ENCODE results near the gene IER3.
A peak's percentile ranks its signal among the peaks of the same experiment; 100 is the strongest.
"Not testable (repeated sequence)": the region's sequence is repeated elsewhere in the genome, so short reads cannot be mapped to it uniquely, and the experiment has no call there.

IER3 gene

DNA sequence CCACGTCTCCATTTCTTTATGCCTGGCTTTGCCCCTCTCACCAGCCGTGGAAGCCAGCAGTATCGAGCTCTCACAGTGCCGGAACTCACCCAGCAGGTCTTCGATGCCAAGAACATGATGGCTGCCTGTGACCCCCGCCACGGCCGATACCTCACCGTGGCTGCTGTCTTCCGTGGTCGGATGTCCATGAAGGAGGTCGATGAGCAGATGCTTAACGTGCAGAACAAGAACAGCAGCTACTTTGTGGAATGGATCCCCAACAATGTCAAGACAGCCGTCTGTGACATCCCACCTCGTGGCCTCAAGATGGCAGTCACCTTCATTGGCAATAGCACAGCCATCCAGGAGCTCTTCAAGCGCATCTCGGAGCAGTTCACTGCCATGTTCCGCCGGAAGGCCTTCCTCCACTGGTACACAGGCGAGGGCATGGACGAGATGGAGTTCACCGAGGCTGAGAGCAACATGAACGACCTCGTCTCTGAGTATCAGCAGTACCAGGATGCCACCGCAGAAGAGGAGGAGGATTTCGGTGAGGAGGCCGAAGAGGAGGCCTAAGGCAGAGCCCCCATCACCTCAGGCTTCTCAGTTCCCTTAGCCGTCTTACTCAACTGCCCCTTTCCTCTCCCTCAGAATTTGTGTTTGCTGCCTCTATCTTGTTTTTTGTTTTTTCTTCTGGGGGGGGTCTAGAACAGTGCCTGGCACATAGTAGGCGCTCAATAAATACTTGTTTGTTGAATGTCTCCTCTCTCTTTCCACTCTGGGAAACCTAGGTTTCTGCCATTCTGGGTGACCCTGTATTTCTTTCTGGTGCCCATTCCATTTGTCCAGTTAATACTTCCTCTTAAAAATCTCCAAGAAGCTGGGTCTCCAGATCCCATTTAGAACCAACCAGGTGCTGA, 20.3 kb downstream of the IER3 start:
- DNase-seq (ENCODE audit: low read depth, low spot score): not testable (repeated sequence)

DNA sequence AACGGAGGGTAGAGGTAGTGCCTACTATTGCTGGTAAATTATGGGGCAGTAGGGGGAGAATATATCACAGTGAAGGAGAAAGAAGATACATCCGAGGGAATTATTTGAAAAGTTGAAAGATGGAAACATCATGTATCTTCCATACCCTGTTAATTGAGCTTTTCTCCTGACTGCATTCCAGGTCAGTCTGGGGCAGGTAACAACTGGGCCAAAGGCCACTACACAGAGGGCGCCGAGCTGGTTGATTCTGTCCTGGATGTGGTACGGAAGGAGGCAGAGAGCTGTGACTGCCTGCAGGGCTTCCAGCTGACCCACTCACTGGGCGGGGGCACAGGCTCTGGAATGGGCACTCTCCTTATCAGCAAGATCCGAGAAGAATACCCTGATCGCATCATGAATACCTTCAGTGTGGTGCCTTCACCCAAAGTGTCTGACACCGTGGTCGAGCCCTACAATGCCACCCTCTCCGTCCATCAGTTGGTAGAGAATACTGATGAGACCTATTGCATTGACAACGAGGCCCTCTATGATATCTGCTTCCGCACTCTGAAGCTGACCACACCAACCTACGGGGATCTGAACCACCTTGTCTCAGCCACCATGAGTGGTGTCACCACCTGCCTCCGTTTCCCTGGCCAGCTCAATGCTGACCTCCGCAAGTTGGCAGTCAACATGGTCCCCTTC, 21.0 kb downstream of the IER3 start:
- not testable (repeated sequence) for DNase-seq (ENCODE audit: low read depth, low spot score)

DNA sequence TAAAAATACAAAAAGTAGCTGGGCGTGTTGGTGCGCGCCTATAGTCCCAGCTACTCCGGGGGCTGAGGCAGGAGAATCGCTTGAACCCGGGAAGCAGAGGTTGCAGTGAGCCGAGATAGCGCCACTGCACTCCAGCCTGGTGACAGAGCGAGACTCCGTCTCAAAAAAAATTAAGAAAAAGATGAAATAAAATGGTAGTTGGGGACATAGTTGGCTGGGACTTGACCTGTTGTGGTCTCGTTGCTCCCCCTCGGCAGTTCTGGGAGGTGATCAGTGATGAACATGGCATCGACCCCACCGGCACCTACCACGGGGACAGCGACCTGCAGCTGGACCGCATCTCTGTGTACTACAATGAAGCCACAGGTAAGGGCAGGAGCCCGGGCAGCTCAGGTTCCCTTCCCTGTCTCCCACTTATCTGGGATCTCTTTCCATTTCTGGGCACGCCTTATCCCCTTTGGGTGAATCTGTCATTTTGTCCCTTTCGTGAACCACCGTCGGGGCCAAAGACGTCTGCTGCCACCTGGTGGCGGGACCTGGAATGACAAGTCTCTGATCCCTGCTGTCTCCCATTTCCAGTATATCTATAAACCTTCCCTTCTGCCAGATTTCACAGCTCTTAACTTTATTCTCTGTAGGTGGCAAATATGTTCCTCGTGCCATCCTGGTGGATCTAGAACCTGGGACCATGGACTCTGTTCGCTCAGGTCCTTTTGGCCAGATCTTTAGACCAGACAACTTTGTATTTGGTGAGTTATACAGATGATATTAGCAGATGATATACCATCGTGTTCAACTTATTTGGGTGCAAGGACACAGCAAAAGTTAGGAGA, 21.9 kb downstream of the IER3 start:
- no peak for DNase-seq (ENCODE audit: low read depth, low spot score)

DNA sequence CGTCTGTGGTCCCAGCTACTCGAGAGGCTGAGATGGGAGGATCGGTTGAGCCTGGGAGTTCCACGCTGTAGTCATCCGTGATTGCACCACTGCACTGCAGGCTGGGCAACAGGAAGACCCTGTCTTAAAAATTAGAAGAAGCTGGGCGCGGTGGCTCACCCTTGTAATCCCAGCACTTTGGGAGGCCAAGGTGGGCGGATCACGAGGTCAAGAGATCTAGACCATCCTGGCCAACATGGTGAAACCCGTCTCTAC, 22.4 kb downstream of the IER3 start:
- not testable (repeated sequence) for DNase-seq (ENCODE audit: low read depth, low spot score)

DNA sequence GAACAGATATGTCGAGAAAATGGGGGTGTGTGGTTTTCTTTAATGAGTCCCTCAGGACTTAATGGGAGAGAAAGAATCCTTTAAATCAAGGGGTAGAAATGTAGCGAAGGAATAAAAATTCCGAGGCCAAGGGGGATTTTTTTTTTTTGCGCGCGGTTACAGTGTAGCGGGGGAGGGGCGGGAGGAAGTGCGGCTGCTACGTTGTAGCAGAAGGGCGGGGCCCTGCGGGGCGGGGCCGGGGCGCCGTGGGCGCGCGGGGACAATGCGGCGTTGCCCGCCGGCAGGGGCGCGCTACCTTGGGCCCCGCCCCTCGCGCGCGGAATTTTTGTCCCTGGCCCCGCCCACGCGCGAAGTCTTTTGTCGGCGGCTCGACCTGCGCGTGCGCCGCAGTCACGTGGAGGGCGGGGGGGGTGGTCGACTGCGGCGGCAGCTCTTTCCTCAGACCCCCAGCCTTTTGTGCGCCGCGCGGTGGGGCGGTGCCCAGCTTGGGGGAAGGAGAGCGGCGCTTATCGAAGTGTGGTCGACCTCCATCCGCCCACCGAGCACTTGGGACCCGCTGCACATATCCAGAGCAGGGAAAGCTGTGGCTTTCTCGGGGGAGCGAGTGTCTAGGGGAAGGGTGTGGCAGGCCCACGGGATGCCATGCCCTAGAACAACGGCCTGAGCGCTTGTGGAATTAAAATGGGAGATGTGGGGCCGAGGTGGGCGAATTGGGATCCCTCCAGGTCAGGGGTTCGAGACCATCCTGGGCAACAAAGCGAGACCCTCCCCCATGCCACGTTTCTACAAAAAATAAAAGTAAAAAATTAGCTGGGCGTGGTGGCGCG, 22.9 kb downstream of the IER3 start:
- no peak for DNase-seq (ENCODE audit: low read depth, low spot score)

DNA sequence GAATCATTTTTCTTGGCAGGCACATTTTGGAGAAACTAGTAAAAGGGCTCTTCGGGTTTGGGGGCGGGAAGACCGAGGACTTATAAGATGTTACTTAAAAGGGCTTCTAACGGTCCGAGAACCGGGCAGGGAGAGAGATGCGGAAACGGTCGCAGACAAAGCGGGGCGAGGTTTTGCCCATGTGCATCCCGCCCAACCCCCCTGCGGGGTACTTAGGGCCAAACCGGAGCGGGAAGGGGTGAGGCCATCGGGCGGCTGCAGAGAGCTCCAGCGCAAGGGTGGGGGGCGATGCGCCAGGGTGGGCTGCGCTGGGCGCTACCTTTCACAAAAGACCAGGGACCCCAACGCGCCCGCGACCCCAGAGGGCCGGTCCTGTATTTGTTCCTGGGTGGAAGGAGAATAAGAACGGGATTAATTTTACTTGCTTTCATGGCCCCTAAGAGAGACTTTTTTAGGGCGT, 23.6 kb downstream of the IER3 start:
- no peak for DNase-seq (ENCODE audit: low read depth, low spot score)

DNA sequence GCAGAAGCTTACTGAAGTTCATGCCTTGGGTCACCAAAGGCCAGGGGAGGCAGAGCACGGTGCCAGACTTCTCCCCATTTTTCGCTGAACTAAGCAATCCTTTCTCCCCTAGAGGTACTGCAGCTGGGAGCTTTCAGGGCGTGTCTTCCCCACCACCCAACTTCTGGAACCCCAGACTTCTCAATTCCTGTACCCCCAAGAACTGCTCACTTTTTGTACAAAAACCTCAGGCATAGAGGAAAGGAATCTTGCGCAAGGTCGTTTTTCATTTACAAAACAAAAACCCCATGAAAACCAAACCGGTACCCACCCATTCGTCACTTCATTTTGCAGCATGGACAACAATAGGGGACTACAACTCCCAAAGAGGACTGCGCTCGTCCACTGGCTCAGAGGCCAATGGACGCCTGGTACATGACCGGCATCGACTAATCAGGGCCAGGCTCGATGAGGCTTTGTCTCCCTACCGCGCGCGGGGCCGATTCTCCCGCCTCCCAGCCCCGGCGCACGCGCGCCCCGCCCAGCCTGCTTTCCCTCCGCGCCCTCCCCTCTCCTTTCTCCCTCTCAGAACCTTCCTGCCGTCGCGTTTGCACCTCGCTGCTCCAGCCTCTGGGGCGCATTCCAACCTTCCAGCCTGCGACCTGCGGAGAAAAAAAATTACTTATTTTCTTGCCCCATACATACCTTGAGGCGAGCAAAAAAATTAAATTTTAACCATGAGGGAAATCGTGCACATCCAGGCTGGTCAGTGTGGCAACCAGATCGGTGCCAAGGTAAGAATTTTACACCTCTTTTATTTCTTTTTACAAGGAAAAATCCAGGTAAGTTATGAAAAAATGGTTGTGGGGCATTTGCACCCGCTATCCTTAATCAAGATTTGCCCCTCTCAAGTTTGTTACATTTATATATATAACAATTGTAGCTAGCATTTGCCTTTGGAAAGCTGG, 24.3 kb downstream of the IER3 start, which contains the start of gene TUBB:
Gene TUBB (plus strand): TSS at position 562 of the 947 bp plus-strand sequence. CDS start 155 bp downstream, at position 717.
- peak; percentile 96 for DNase-seq (ENCODE audit: low read depth, low spot score)

DNA sequence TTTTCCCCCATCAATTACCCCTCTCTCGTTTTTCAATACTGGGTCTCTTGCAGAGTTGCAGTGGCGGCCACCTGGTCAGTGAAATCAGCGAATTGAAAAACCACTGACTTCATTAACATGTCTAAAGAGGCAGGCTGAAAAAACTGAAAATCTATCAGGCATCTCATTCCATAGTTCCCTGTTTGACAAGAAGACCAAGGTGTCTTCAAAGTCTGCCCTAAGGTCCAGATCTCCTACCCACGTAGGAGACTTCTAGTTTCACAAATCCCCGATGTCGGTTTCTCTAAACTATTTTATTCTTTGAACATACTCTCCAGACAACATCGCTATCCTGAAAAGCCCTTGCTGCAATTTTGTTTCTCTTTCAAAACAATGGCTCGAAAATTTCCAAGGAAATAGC, 25.0 kb downstream of the IER3 start:
- no peak for DNase-seq (ENCODE audit: low read depth, low spot score)

DNA sequence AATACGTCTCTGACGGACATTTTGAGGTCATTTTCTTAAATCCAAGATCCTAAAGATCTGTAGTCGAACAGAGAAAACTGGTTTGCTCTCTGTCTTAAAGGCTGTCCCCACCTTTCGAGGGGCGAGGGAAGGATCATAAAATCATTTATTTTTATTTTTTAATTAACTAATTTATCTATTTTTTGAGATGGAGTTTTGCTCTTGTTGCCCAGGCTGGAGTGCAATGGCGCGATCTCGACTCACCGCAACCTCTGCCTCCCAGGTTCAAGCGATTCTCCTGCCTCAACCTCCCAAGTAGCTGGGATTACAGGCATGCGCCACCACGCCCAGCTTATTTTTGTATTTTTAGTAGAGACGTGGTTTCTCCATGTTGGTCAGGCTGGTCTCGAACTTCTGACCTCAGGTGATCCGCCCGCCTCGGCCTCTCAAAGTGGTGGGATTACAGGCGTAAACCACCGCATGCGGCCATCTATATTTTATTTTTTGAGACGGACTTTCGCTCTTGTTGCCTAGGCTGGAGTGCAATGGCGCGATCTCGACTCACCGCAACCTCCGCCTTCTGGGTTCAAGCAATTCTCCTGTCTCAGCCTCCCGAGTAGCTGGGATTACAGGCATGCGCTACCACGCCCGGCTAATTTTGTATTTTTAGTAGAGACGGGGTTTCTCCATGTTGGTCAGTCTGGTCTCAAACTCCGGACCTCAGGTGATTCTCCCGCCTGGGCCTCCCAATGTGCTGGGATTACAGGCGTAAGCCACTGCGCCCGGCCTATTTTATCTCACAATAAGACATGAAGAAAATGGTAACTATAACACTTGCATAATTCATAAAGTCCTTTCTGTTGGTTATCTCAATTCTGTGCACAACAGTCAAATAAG, 26.3 kb downstream of the IER3 start:
- DNase-seq (ENCODE audit: low read depth, low spot score): not testable (repeated sequence)

DNA sequence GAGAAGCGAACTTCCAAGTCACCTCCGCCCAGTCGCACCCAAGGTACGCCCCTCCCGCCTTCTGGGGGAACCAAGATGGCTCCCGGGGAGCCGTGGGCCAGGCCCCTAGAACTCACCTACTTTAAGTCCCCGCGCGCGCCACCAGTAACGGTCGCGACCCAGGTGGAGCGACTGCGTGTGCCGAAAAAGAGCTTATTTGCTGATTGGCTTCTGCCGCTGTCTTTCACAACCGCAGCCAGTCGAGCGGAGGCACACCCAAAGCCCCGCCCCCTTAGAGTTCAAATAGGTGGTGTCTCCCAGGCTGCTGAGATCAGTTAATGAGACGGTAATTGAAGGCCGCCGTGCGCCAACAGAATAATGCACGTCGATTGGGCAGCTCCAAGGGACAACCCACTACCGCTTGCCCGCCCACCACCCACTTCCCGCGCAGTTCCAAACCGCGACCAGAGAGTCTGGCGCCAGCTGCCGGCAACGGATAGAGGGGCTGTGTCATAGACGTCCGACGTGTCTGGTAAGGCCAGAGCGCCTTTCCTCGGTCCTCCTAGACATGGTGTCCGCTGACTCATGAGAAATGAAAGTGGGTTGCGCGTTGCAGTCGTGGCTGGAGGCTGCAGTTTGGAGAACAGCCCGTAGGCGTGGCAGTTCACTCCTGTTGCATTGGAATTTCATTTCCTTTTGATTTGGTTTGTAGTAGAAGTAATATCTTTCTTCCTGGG, 27.1 kb downstream of the IER3 start, which contains the start of gene MDC1:
Gene MDC1 (minus strand): TSS at position 153 of the 716 bp plus-strand sequence. CDS start 2,106 bp downstream, outside the sequence.
- DNase-seq (ENCODE audit: low read depth, low spot score): peak; percentile 99

DNA sequence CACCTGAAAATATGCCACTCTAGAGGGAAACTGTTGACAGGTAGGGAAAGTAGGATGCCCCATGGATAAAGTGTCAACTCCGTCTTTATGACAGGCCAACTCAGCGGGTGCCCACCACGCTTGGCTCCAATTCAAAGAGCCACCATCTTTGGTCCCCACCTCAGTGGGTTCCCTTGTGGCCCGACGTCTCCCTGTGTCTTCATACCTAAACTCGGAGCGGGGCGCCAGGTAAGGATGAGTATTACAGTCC, 27.5 kb downstream of the IER3 start:
- DNase-seq (ENCODE audit: low read depth, low spot score): no peak

DNA sequence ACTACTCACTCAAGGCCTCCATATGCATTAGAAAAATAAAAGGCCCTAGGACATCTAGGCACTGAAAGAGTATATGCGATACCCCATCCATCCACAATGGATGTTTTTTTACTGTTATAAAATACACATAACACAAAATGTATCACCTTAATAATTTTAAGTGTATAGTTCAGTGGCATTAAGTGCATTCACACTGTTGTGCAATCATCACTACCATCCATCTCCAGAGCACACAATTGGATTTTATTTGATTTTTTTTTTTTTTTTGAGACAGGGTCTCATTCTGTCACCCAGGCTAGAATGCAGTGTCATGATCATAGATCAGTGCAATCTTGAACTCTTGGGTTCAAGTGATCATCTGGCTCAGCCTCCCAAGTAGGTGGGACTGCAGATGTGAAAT, 30.1 kb downstream of the IER3 start:
- no peak for DNase-seq (ENCODE audit: low read depth, low spot score)

DNA sequence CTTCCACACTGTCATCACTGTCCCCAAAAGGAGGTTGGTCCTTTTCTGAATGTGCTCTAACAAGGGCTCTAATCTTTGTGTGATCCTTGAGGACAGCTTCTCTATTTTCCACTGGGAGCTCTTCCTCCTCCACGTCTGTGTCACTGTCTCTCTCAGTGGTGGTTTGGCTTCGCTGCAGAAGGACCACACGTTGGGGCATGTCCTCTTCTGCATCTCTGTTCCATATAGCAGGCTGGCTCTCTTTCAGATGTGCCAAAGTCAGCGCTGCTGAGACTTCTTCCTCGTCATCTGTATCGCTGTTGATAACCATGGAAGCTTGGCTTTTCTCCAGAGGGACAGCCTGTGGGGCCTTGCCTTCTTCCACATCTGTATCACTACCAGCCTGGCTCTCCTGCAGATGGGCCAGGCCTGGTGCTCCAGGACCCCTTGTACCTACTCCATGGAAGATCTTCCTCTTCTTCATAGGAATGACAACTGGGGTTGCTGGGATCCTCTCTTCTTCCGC, 31.9 kb downstream of the IER3 start:
- no peak for DNase-seq (ENCODE audit: low read depth, low spot score)

DNA sequence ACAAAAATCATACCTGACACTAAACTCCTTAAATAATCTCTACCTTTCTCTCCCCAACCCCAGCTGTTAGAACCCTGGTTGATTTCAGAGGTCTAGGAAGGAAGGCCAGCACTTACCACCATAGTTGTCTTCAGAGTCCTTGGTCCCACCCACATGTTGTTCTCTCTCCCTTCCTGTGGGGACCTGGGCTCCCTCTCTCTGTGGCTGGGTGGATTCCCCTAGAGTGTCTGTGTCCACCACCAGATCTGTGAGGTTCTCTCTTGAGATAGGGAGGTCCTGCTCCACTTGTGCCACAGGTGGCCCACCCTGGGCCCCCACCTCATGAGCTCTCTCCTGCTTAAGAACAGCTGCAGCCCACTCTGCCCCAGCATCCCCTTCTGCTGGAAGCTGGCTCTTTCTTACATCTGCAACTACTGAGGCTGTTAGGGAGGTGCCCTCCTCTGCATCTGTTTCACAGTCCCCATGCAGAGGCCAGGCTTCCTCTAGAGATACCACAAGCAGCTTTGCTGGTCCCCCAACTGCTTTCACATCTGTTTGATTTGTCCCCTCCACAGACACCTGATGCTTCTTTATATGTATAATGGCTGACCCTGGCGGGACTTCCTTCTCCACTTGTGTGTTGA, 32.5 kb downstream of the IER3 start:
- DNase-seq (ENCODE audit: low read depth, low spot score): no peak

DNA sequence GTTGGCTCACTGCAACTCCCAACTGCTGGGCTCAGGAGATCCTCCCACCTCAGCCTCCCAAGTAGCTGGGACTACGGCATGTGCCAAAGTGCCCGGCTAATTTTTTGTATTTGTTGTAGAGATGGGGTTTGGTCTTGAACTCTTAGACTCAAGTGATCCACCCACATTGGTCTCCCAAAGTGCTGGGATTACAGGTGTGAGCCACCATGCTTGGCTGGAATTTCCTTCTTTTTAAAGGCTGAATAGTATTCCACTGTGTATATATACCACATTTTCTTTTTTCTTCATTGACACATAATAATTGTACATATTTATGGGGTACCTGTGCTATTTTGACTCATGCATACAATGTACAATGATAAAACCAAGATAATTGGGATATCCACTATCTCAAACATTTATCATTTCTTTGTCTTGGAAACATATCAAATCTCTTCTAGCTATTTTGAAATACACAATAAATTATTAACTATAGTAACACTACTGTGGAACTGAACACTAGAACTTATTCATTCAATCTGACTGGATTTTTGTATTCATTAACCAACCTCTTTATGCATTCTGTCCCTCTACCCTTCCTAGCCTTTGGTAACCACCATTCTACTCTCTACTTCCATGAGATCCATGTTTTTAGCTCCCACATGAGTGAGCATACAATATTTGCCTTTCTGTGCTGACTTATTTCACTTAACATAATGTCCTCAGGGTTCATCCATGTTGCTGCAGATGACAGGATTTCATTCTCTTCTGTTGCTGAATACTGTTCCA, 35.1 kb downstream of the IER3 start:
- DNase-seq (ENCODE audit: low read depth, low spot score): no peak

DNA sequence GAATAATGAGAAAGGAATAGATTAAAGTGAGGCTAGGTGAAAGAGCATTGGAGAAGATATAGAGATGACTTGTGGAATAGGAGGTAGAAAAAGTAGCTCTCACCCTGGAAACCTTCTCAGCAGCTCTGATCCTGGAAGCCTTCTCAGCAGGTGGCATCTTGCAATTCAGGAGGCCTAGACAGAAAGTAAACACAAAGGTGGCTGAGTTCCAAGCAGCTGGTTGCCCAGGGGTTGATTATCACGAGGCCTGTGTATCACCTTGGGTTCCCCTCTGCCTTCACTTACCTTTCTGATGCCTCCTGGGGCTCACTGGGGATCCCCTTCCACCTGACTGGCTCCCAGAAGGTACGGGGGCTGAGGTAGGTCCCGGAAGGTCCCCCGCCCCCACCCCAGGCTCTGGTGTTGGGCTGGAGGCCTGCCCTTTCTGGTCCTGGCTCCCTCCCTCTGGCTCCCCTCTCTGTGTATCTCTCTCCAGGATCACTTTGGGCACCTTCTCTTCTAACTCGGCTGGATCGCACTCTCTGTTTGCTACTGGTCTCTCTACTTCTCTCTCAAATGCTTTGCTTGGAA, 37.0 kb downstream of the IER3 start:
- no peak for DNase-seq (ENCODE audit: low read depth, low spot score)

DNA sequence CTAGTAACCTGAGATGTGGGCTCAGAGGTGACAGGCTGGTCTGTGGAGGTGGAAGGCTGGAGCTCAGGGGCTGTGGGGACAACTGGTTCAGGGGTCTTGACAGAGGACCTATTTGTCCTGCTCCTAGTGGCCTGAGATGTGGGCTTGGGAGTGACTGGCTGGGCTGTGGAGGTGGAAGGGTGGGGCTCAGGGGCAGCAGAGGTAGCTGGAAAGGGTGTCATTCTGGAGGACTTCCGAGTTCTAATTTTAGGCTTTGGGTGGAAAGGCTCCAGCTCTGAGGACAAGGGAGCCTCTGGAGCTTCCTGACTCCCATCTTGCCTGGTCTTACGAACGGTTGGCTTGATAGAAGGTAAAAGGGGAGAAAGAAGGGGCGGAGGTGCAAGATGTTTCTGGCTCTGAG, 38.7 kb downstream of the IER3 start:
- no peak for DNase-seq (ENCODE audit: low read depth, low spot score)
